Astrocyte (in vitro differentiated cells and primary cell): ENCODE results near the gene POU6F2. TPM values are rescaled to one million over a fixed set of nuclear protein-coding genes. Genes with fewer than 3 reads are reported as not detected.

Experiments used
- DNase-seq: peaks from one replicate; pipeline ENCODE4 v3.0.0-alpha.2; 2010; ENCODE audit warnings: low read depth
- FAIRE-seq: peaks from 2 replicates; lab custom pipeline; 2011; peaks lifted over from hg19 to GRCh38; lab: Jason Lieb, UNC
- H2AFZ ChIP-seq: 2 replicates; pipeline ENCODE4 v1.6.0; 2012; ENCODE audit warnings: low read depth, low read length, inconsistent platforms
- H3K27ac ChIP-seq: 2 replicates; pipeline ENCODE4 v1.5.1; 2011; ENCODE audit warnings: low read depth, low read length, inconsistent platforms
- H3K27me3 ChIP-seq: 2 replicates; pipeline ENCODE4 v1.6.0; 2011; ENCODE audit warnings: low read length, inconsistent platforms; ENCODE audit not compliant: insufficient read depth
- H3K36me3 ChIP-seq: 2 replicates; pipeline ENCODE4 v1.5.1; 2011; ENCODE audit warnings: low read length, inconsistent platforms; ENCODE audit not compliant: insufficient read depth
- H3K4me1 ChIP-seq: 2 replicates; pipeline ENCODE4 v1.5.1; 2011; ENCODE audit warnings: low read length, inconsistent platforms; ENCODE audit not compliant: insufficient read depth
- H3K4me2 ChIP-seq: 2 replicates; pipeline ENCODE4 v1.6.0; 2012; ENCODE audit warnings: low read length, inconsistent platforms
- H3K4me3 ChIP-seq: 2 replicates; pipeline ENCODE4 v1.5.1; 2011; ENCODE audit warnings: low read depth, mild to moderate bottlenecking, low read length, inconsistent platforms; ENCODE audit not compliant: insufficient read depth
- H3K79me2 ChIP-seq: 2 replicates; pipeline ENCODE4 v1.6.0; 2012; ENCODE audit warnings: mild to moderate bottlenecking, low read length, inconsistent platforms; ENCODE audit not compliant: insufficient read depth
- H3K9ac ChIP-seq: 2 replicates; pipeline ENCODE4 v1.6.0; 2012; ENCODE audit warnings: mild to moderate bottlenecking, low read length, inconsistent platforms
- H3K9me3 ChIP-seq: 2 replicates; pipeline ENCODE4 v1.5.1; 2012; ENCODE audit warnings: low read depth, mild to moderate bottlenecking, low read length, inconsistent platforms; ENCODE audit not compliant: insufficient read depth
- H4K20me1 ChIP-seq: 2 replicates; pipeline ENCODE4 v1.6.0; 2012; ENCODE audit warnings: low read length, inconsistent platforms; ENCODE audit not compliant: insufficient read depth
- H3K27ac Mint-ChIP-seq: one replicate; pipeline ENCODE4 v1.8.0; 2021; ENCODE audit warnings: mild to moderate bottlenecking, mixed read lengths; ENCODE audit not compliant: unreplicated experiment
- H3K27me3 Mint-ChIP-seq: one replicate; pipeline ENCODE4 v1.8.0; 2021; ENCODE audit warnings: low read depth, mixed read lengths; ENCODE audit not compliant: unreplicated experiment
- H3K36me3 Mint-ChIP-seq: one replicate; pipeline ENCODE4 v1.8.0; 2021; ENCODE audit warnings: low read depth, mixed read lengths; ENCODE audit not compliant: unreplicated experiment
- H3K4me1 Mint-ChIP-seq: one replicate; pipeline ENCODE4 v1.8.0; 2021; ENCODE audit warnings: low read depth, mixed read lengths; ENCODE audit not compliant: unreplicated experiment
- H3K4me3 Mint-ChIP-seq: one replicate; pipeline ENCODE4 v1.8.0; 2021; ENCODE audit warnings: mild to moderate bottlenecking, moderate library complexity, mixed read lengths; ENCODE audit not compliant: unreplicated experiment
- H3K9me3 Mint-ChIP-seq: one replicate; pipeline ENCODE4 v1.8.0; 2021; ENCODE audit warnings: mild to moderate bottlenecking, mixed read lengths; ENCODE audit not compliant: unreplicated experiment
- EZH2 ChIP-seq: IDR thresholded peaks from 2 replicates; pipeline ENCODE4 v1.6.1; 2012; ENCODE audit warnings: mild to moderate bottlenecking, low read length, inconsistent platforms; ENCODE audit not compliant: insufficient read depth
- total RNA-seq: library from RNA; stranded (reverse); gene quantifications from 2 replicates; pipeline ENCODE4 v1.2.1, GENCODE V29; 2021
- TF ChIP-seq, protein P1 (sequence below): IDR thresholded peaks from 2 replicates; pipeline ENCODE4 v1.5.1; 2011; ENCODE audit warnings: low read depth, mild to moderate bottlenecking, inconsistent platforms, low read length, moderate library complexity; ENCODE audit not compliant: insufficient read depth

POU6F2 gene
- total RNA-seq, 1 donor from 2014 or later = 0.45 TPM

DNA sequence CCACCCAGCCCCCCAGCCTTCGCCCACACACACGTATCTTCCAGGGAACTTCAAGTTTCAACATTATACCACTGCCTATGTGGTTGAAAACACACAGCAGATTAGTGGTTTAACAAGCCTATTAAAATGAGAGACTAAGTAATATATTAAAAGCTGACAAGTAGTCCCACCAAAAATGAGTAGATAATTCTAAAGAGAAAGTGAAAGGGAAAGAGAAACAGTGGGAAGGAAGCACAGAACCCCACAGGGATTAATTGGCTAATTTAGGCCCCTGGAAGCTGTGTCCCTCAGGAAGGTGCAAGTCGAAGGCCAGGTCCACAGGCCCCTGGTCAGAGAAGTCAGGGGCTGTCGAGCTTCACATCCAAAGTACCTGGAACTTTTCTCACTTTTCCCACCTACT lies 378.0 kb downstream of the POU6F2 start:
- H3K79me2 ChIP-seq = no peaks in the 10 kb centered on the region
- peaks cover 16% of the 10 kb centered on the region for H3K4me1 Mint-ChIP-seq
- H2AFZ ChIP-seq = no peak overlapping the region
- peaks cover 14% of the 10 kb centered on the region for H3K4me1 ChIP-seq
- no peaks in the 10 kb centered on the region for H3K36me3 Mint-ChIP-seq
- H3K9me3 Mint-ChIP-seq = no peaks in the 10 kb centered on the region
- no peak overlapping the region for H3K4me3 Mint-ChIP-seq
- H3K4me3 ChIP-seq = no peak overlapping the region
- H3K27me3 ChIP-seq = no peaks in the 10 kb centered on the region
- no peak for TF ChIP-seq EZH2
- TF ChIP-seq, protein P1, sequence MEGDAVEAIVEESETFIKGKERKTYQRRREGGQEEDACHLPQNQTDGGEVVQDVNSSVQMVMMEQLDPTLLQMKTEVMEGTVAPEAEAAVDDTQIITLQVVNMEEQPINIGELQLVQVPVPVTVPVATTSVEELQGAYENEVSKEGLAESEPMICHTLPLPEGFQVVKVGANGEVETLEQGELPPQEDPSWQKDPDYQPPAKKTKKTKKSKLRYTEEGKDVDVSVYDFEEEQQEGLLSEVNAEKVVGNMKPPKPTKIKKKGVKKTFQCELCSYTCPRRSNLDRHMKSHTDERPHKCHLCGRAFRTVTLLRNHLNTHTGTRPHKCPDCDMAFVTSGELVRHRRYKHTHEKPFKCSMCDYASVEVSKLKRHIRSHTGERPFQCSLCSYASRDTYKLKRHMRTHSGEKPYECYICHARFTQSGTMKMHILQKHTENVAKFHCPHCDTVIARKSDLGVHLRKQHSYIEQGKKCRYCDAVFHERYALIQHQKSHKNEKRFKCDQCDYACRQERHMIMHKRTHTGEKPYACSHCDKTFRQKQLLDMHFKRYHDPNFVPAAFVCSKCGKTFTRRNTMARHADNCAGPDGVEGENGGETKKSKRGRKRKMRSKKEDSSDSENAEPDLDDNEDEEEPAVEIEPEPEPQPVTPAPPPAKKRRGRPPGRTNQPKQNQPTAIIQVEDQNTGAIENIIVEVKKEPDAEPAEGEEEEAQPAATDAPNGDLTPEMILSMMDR = no peak
- H4K20me1 ChIP-seq = no peaks in the 10 kb centered on the region
- H3K36me3 ChIP-seq = no peaks in the 10 kb centered on the region
- no peak overlapping the region for H3K27ac ChIP-seq
- H3K27ac Mint-ChIP-seq = no peak overlapping the region
- no peaks in the 10 kb centered on the region for H3K9me3 ChIP-seq
- no peak overlapping the region for H3K9ac ChIP-seq
- DNase-seq (no peak), FAIRE-seq (no peak)
- no peak overlapping the region for H3K4me2 ChIP-seq
- no peaks in the 10 kb centered on the region for H3K27me3 Mint-ChIP-seq

DNA sequence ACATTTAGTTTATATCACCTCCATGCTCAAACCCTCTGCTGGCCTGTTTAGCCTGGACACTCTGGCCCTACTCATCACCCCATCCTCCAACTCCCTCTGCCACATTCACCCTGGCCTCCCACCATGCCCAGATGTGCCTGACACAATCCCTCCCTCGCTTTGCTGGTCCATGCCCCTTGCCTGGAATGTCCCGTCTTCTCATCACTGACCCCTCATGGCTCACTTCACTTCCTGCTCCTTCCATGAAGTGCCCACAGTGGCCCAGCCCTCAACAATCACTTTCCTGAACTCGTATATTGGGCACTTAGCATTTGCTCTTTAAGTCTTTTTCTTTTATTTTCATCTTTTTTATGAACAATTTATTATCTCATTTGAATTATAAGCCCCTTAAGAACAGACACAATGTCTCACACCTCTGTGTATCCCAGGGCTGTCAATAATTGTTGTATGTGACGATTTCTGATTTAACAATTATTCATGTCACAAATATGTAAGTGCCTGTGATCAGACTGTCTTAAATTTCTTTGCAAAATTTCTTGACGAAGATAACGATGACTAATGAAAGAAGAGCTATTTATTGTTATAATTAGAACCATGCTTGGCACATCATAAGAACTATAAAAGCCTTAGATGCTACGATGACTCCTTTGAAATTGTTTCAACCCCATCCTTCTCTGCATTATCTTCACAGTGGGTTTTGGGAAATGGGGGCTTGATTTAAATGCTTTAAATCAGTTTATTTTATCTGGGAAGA lies 378.6 kb downstream of the POU6F2 start:
- Histone ChIP-seq H3K79me2 (no peaks in the 10 kb centered on the region), H3K4me3 (no peak overlapping the region), H3K9ac (no peak overlapping the region), H4K20me1 (no peaks in the 10 kb centered on the region), H3K9me3 (no peaks in the 10 kb centered on the region), H3K36me3 (no peaks in the 10 kb centered on the region), H2AFZ (no peak overlapping the region), H3K27ac (no peak overlapping the region), H3K4me2 (no peak overlapping the region), H3K27me3 (no peaks in the 10 kb centered on the region), H3K4me1 (peaks cover 14% of the 10 kb centered on the region)
- FAIRE-seq (no peak), DNase-seq (no peak)
- Mint-ChIP-seq H3K27ac (no peak overlapping the region), H3K36me3 (no peaks in the 10 kb centered on the region), H3K27me3 (no peaks in the 10 kb centered on the region), H3K9me3 (no peaks in the 10 kb centered on the region), H3K4me1 (peaks cover 22% of the 10 kb centered on the region), H3K4me3 (no peak overlapping the region)
- TF ChIP-seq, protein P1 = no peak
- TF ChIP-seq EZH2 = no peak

DNA sequence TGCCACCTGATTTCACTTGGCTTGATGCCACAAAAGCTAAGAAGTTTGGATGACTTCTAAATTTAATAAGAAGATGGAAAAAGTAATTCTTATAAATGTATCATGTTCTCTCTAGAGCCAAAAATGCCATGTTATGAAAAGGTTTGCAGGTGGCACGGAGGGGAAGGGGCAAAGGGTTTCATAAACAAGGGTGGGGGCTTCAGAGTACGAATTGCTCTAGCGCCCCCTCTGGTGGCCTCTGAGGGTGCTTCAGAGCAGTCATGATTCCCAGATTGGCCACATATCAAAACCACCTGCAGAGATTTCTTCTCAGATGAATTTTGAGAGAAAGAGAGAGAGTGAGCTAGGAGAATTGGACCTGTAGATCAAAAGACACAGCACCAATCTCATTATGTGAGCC lies 379.9 kb downstream of the POU6F2 start:
- no peak overlapping the region for H3K4me3 ChIP-seq
- no peak overlapping the region for H3K4me3 Mint-ChIP-seq
- no peaks in the 10 kb centered on the region for H3K36me3 ChIP-seq
- FAIRE-seq (no peak), DNase-seq (no peak)
- peaks cover 22% of the 10 kb centered on the region for H3K4me1 Mint-ChIP-seq
- H3K36me3 Mint-ChIP-seq = no peaks in the 10 kb centered on the region
- no peak overlapping the region for H3K4me2 ChIP-seq
- H3K27ac ChIP-seq = no peak overlapping the region
- H3K27me3 Mint-ChIP-seq = no peaks in the 10 kb centered on the region
- no peak overlapping the region for H3K27ac Mint-ChIP-seq
- H2AFZ ChIP-seq = no peak overlapping the region
- H3K9me3 Mint-ChIP-seq = no peaks in the 10 kb centered on the region
- peaks cover 14% of the 10 kb centered on the region for H3K4me1 ChIP-seq
- TF ChIP-seq, protein P1 = no peak
- TF ChIP-seq EZH2 = no peak
- H3K9me3 ChIP-seq = no peaks in the 10 kb centered on the region
- H3K9ac ChIP-seq = no peak overlapping the region
- no peaks in the 10 kb centered on the region for H3K27me3 ChIP-seq
- no peaks in the 10 kb centered on the region for H4K20me1 ChIP-seq
- no peaks in the 10 kb centered on the region for H3K79me2 ChIP-seq
